Vagina (tissue), 2 donors: Measurements from ENCODE around the gene MPPED2.

Experiments
- POLR2A ChIP-seq, 2 donors: fragments of 450-650 bp; IDR thresholded peaks; one replicate each; pipeline ENCODE4 v1.6.1; 2017; ENCODE audit warnings: antibody characterized with exemption in 2 of 2, mild to moderate bottlenecking in 2 of 2, moderate library complexity in 2 of 2
- POLR2AphosphoS5 ChIP-seq, 2 donors: sonication (generic); formaldehyde crosslinking; IDR thresholded peaks; one replicate each; pipeline ENCODE4 v1.9.0; 2017; ENCODE audit warnings: antibody characterized with exemption in 2 of 2, mild to moderate bottlenecking in 2 of 2, low read depth in 1 of 2; ENCODE audit not compliant: insufficient read depth in 1 of 2

DNA sequence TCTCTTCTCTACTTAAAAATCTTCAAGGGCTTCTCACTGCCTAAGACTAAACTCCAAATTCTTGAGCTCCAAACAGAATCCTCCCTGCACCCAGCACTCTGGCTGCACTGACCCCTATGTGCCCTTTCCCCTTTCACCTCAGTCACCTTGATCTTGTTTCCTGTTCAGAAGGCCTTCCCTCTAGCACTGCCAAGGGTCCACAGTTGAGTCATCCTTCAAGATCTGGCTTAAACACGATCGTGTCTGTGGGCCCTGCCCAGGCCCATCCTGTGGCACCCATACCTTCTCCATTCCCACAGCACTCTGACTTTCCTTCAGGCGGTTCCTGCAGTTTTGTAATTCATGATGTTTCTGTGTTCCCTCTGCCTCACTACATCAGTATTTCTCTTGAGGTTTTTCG, 134.0 kb downstream of the MPPED2 start:
- TF ChIP-seq POLR2A (IDR thresholded peaks at IDR 0.05): no peak
- TF ChIP-seq POLR2AphosphoS5 (IDR thresholded peaks at IDR 0.05; ENCODE audit: insufficient read depth in 1 of 2, low read depth in 1 of 2): no peak
